MCF 10A (cell line): ENCODE data around the gene ZNF570. TPM values are rescaled to one million over a fixed set of nuclear protein-coding genes. Genes with fewer than 3 reads are reported as not detected.

ENCODE experiments used
- BruUV-seq: library from RNA; stranded (reverse); fragments of 400-500 nt; replicated peaks from 2 replicates; lab custom pipeline; 2021; lab: Mats Ljungman, UMichigan
- CTCF ChIA-PET: fragments of 300-600 bp; sonication (Branson Sonifier 250); formaldehyde crosslinking; extraction: SDS; loops from one replicate; lab custom pipeline; 2021; ENCODE audit warnings: antibody characterized with exemption, inconsistent platforms; lab: Yijun Ruan, JAX
- POLR2A ChIA-PET: fragments of 300-600, 350-650 bp; sonication (Branson Sonifier 250); formaldehyde crosslinking; extraction: SDS; loops from one replicate; lab custom pipeline; 2020; ENCODE audit warnings: antibody characterized with exemption, inconsistent platforms; lab: Yijun Ruan, JAX
- DNase-seq: peaks from one replicate; pipeline ENCODE4 v3.0.0-alpha.2; 2018; ENCODE audit not compliant: unreplicated experiment
- H3K27ac Mint-ChIP-seq: one replicate; pipeline ENCODE4 v1.8.0; 2022; ENCODE audit warnings: mild to moderate bottlenecking, low read depth, mixed read lengths; ENCODE audit not compliant: unreplicated experiment
- H3K27me3 Mint-ChIP-seq: one replicate; pipeline ENCODE4 v1.8.0; 2022; ENCODE audit warnings: mixed read lengths; ENCODE audit not compliant: insufficient read depth, unreplicated experiment
- H3K36me3 Mint-ChIP-seq: one replicate; pipeline ENCODE4 v1.8.0; 2022; ENCODE audit warnings: mild to moderate bottlenecking, moderate library complexity, mixed read lengths; ENCODE audit not compliant: insufficient read depth, unreplicated experiment
- H3K4me1 Mint-ChIP-seq: one replicate; pipeline ENCODE4 v1.8.0; 2022; ENCODE audit warnings: mixed read lengths; ENCODE audit not compliant: insufficient read depth, unreplicated experiment
- H3K4me3 Mint-ChIP-seq: one replicate; pipeline ENCODE4 v1.8.0; 2022; ENCODE audit warnings: mild to moderate bottlenecking, moderate library complexity, mixed read lengths; ENCODE audit not compliant: unreplicated experiment
- H3K9me3 Mint-ChIP-seq: one replicate; pipeline ENCODE4 v1.8.0; 2022; ENCODE audit warnings: mixed read lengths; ENCODE audit not compliant: unreplicated experiment
- intact Hi-C: fragments of 100-400 bp; cut with micrococcal nuclease; formaldehyde crosslinking; loops from 2 replicates; pipeline ENCODE4 v1.14.1; 2022
- total RNA-seq: library from RNA; stranded (reverse); gene quantifications from 2 replicates; pipeline ENCODE4 v1.2.3, GENCODE V29; 2022
- TF ChIP-seq, protein P1 (sequence below): fragments of 200-600 bp; IDR thresholded peaks from one replicate; pipeline ENCODE4 v1.8.0; 2022; ENCODE audit warnings: antibody characterized with exemption, mild to moderate bottlenecking; ENCODE audit not compliant: unreplicated experiment

Gene ZNF570
- total RNA-seq, 1 experiment from 2014 or later = 0.96 TPM

DNA sequence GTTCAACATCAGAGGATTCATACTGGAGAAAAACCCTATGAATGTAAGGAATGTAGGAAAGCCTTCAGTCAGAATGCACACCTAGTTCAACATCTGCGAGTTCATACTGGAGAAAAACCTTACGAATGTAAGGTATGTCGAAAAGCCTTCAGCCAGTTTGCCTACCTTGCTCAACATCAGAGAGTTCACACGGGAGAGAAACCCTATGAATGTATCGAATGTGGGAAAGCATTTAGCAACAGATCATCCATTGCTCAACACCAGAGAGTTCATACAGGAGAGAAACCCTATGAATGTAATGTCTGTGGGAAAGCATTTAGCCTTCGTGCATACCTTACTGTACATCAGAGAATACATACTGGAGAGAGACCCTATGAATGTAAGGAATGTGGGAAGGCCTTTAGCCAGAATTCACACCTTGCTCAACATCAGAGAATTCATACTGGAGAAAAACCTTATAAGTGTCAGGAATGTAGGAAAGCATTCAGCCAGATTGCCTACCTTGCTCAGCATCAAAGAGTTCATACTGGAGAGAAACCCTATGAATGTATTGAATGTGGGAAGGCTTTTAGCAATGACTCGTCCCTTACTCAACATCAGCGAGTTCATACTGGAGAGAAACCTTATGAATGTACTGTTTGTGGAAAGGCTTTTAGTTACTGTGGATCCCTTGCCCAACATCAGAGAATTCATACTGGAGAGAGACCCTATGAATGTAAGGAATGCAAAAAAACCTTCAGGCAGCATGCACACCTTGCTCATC is 15.4 kb downstream of the ZNF570 start:
- no peaks in the 10 kb centered on the region for H3K4me1 Mint-ChIP-seq
- peaks cover 13% of the 10 kb centered on the region for H3K36me3 Mint-ChIP-seq
- no TSS peak for BruUV-seq
- no peak overlapping the region for H3K27ac Mint-ChIP-seq
- TF ChIP-seq, protein P1, sequence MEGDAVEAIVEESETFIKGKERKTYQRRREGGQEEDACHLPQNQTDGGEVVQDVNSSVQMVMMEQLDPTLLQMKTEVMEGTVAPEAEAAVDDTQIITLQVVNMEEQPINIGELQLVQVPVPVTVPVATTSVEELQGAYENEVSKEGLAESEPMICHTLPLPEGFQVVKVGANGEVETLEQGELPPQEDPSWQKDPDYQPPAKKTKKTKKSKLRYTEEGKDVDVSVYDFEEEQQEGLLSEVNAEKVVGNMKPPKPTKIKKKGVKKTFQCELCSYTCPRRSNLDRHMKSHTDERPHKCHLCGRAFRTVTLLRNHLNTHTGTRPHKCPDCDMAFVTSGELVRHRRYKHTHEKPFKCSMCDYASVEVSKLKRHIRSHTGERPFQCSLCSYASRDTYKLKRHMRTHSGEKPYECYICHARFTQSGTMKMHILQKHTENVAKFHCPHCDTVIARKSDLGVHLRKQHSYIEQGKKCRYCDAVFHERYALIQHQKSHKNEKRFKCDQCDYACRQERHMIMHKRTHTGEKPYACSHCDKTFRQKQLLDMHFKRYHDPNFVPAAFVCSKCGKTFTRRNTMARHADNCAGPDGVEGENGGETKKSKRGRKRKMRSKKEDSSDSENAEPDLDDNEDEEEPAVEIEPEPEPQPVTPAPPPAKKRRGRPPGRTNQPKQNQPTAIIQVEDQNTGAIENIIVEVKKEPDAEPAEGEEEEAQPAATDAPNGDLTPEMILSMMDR = no peak
- H3K9me3 Mint-ChIP-seq = peaks cover 30% of the 10 kb centered on the region
- intact Hi-C loops = no loop called here
- no peak overlapping the region for H3K4me3 Mint-ChIP-seq
- no peaks in the 10 kb centered on the region for H3K27me3 Mint-ChIP-seq
- no peak for DNase-seq
- ChIA-PET POLR2A (no interaction called here), CTCF (no interaction called here)

DNA sequence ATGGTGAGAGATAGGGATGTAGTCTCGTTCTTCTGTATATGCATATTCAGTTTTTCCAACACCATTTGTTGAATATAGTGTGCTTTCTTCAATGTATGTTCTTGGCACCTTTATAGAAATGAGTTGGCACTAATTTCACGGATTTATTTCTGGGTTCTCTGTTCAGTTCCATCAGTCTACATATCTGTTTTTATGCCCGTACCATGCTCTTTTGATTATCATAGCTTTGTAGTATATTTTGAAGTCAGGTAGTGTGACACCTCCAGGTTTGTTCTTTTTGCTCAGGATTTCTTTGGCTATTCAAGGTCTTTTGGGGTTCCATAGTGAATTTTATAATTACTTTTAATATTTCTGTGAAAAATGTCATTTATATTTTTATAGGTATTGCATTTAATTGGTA is 23.1 kb downstream of the ZNF570 start:
- POLR2A ChIA-PET = no interaction called here
- Mint-ChIP-seq H3K27ac (no peak overlapping the region), H3K9me3 (peaks cover 42% of the 10 kb centered on the region), H3K4me3 (no peak overlapping the region), H3K4me1 (no peaks in the 10 kb centered on the region), H3K36me3 (peaks cover 11% of the 10 kb centered on the region), H3K27me3 (no peaks in the 10 kb centered on the region)
- TF ChIP-seq, protein P1 = no peak
- no TSS peak for BruUV-seq
- intact Hi-C loops = no loop called here
- CTCF ChIA-PET = no interaction called here
- DNase-seq = no peak

DNA sequence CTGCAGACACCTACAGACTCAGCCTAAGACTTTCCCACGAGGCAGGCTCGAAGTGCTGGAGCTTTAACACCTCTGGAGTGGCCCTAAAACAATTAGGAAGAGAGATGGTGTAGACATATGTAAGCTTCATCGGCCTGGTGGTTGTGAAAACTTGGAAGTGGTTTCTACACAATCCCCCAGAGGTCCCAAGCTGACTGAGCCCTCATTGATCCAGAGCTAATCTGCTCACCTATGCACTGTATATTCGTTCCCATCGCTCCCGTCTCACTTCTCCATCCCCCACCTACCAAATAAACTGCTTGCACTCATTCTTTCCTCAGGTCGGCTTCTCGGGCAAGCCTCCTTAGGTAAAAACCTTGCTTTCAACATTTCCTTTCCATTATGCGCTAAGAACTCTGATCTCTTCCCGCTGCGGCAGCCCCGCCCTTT is 36.8 kb downstream of the ZNF570 start:
- BruUV-seq = no TSS peak
- Mint-ChIP-seq H3K27me3 (no peaks in the 10 kb centered on the region), H3K27ac (no peak overlapping the region), H3K4me3 (no peak overlapping the region), H3K4me1 (no peaks in the 10 kb centered on the region), H3K9me3 (peaks cover 23% of the 10 kb centered on the region), H3K36me3 (no peaks in the 10 kb centered on the region)
- intact Hi-C loops = no loop called here
- TF ChIP-seq, protein P1 = no peak
- POLR2A ChIA-PET = no interaction called here
- CTCF ChIA-PET = no interaction called here
- DNase-seq = no peak

DNA sequence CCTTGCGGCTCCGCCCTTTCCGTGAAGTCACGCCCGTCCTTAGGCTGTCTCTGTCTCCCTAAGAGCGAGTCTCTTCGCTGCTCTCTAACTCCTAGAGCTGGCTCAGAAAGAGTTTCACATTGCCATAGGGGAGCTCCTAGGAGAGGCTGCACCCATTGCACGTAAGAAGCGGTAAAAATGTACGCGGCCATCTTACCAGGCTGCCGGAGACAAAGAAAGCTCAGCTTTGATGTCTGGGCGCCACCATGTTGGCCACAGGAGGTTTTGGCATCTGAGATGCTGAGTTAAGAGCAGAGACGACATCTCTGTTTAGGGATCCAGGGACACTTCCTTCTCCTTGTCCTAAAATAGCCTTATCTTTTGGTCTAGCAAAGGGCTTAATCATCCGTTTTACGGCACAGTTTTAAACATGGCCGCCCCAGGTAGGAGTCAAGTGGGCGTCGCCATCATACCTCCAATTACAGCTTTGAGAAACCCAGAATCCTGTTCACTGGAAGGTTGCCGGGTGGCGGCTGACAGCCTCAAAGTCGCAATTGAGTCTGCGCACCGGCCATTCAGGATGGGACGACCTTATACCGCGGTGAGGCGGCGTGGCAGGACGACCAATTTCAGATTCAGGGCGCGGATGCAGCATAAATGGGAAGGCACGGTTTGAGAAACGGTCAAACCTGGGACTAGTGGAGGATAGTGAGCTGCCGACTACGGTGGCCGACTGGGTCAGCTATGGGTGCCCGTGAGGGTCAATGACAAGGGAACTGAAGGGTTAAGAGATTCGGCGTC is 37.4 kb downstream of the ZNF570 start, which contains the start of gene ZNF793:
ZNF793 (plus strand) TSS at position 553 of the 780 bp plus-strand sequence. CDS start 16,501 bp downstream, outside the sequence.
- H3K4me1 Mint-ChIP-seq = no peaks in the 10 kb centered on the region
- intact Hi-C loops = no loop called here
- H3K9me3 Mint-ChIP-seq = peaks cover 23% of the 10 kb centered on the region
- H3K27ac Mint-ChIP-seq = no peak within 1 kb of the TSS
- H3K36me3 Mint-ChIP-seq = no peaks in the 10 kb centered on the region
- TF ChIP-seq, protein P1 = no peak
- no TSS peak for BruUV-seq
- DNase-seq = no peak
- CTCF ChIA-PET = no interaction called here
- no peak within 1 kb of the TSS for H3K4me3 Mint-ChIP-seq
- no peaks in the 10 kb centered on the region for H3K27me3 Mint-ChIP-seq
- POLR2A ChIA-PET = no interaction called here
